Testis (tissue), 2 donors: Measurements from ENCODE around the gene DAND5.

Experiments
- POLR2A ChIP-seq: fragments of 450-650 bp; IDR thresholded peaks from one replicate; pipeline ENCODE4 v1.6.1; 2017; ENCODE audit warnings: antibody characterized with exemption, mild to moderate bottlenecking, moderate library complexity
- TF ChIP-seq, protein P1 (sequence below), 3 experiments: fragments of 450-650 bp in 2 of 3; fragments of 200-600 bp in 1 of 3; sonication (generic) in 1 of 3; IDR thresholded peaks; one replicate each; pipeline ENCODE4 v1.5.1; 2016 to 2019; ENCODE audit warnings: antibody characterized with exemption in 3 of 3, mild to moderate bottlenecking in 2 of 3, moderate library complexity in 1 of 3

DNA sequence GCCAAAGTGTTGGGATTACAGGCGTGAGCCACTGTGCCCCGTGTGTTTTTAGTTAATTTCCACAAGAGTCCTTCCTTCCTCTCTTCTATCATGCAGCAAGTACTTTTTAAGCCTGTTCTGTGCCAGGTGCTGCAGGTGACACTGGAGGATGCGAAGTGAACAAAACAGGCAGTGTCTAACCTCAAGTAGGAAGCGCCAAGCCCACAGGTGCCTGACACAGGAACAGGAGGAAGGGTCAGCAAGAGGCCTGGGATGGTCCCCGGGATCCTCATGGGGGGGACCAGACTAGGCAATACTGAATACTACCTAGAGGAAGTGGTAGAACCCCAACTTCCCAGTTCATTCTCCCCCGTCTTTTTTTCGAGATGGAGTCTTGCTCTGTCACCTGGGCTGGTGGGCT, 32.8 kb upstream of the DAND5 start:
- TF ChIP-seq, protein P1, sequence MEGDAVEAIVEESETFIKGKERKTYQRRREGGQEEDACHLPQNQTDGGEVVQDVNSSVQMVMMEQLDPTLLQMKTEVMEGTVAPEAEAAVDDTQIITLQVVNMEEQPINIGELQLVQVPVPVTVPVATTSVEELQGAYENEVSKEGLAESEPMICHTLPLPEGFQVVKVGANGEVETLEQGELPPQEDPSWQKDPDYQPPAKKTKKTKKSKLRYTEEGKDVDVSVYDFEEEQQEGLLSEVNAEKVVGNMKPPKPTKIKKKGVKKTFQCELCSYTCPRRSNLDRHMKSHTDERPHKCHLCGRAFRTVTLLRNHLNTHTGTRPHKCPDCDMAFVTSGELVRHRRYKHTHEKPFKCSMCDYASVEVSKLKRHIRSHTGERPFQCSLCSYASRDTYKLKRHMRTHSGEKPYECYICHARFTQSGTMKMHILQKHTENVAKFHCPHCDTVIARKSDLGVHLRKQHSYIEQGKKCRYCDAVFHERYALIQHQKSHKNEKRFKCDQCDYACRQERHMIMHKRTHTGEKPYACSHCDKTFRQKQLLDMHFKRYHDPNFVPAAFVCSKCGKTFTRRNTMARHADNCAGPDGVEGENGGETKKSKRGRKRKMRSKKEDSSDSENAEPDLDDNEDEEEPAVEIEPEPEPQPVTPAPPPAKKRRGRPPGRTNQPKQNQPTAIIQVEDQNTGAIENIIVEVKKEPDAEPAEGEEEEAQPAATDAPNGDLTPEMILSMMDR (IDR thresholded peaks at IDR 0.05): no peak
- no peak for TF ChIP-seq POLR2A
